HepG2 (cell line): ENCODE measurements around the gene SEC14L1. TPM values are rescaled to one million over a fixed set of nuclear protein-coding genes. Genes with fewer than 3 reads are reported as not detected.

Source experiments
- GPN1 ChIP-seq: sonication (generic); formaldehyde crosslinking; IDR thresholded peaks from 2 replicates; pipeline ENCODE4 v1.5.1; 2020; ENCODE audit warnings: missing genetic modification reagents, borderline replicate concordance
- MIER3 ChIP-seq: IDR thresholded peaks from 2 replicates; pipeline ENCODE4 v1.6.1; 2016; ENCODE audit warnings: missing compliant biosample characterization, borderline replicate concordance
- NONO ChIP-seq, 2 experiments: fragments of 450-650 bp in 1 of 2; sonication (generic) in 1 of 2; formaldehyde crosslinking in 1 of 2; IDR thresholded peaks in 1 of 2; conservative IDR thresholded peaks in 1 of 2; 2 replicates each; pipeline versions ENCODE4 v1.6.1 to v1.8.0; 2017 to 2022; ENCODE audit warnings: mild to moderate bottlenecking in 1 of 2, missing genetic modification reagents in 1 of 2, moderate library complexity in 1 of 2
- REPIN1 ChIP-seq: sonication (generic); formaldehyde crosslinking; IDR thresholded peaks from 2 replicates; pipeline ENCODE4 v1.8.0; 2022; ENCODE audit warnings: missing genetic modification reagents, low read depth, mild to moderate bottlenecking, borderline replicate concordance
- RFX5 ChIP-seq: IDR thresholded peaks from 2 replicates; pipeline ENCODE4 v1.6.1; 2011; ENCODE audit warnings: low read depth, low read length, improper control_type of control experiment
- SP1 ChIP-seq, 2 experiments: fragments of 450-650 bp in 1 of 2; sonication (generic) in 1 of 2; formaldehyde crosslinking in 1 of 2; IDR thresholded peaks; 2 replicates each; pipeline versions ENCODE4 v1.4.0 to v1.6.1; 2016 to 2020; ENCODE audit warnings: missing genetic modification reagents in 1 of 2
- ZNF446 ChIP-seq: sonication (generic); formaldehyde crosslinking; IDR thresholded peaks from 2 replicates; pipeline ENCODE4 v1.5.0; 2020; ENCODE audit warnings: mild to moderate bottlenecking, missing genetic modification reagents
- ZNF530 ChIP-seq: sonication (generic); formaldehyde crosslinking; IDR thresholded peaks from 2 replicates; pipeline ENCODE4 v1.5.0; 2020; ENCODE audit warnings: low read depth, mild to moderate bottlenecking, missing genetic modification reagents
- ZNF562 ChIP-seq: sonication (generic); formaldehyde crosslinking; IDR thresholded peaks from 2 replicates; pipeline ENCODE4 v1.8.0; 2022; ENCODE audit warnings: missing genetic modification reagents, borderline replicate concordance
- ZNF879 ChIP-seq: sonication (generic); formaldehyde crosslinking; IDR thresholded peaks from 2 replicates; pipeline ENCODE4 v1.8.1; 2023; ENCODE audit warnings: missing genetic modification reagents
- polyA plus RNA-seq, 8 experiments: library from polyadenylated mRNA; depleted of rRNA in 3 of 8; stranded (reverse) in 7 of 8; unstranded in 1 of 8; fragments of >200 nt; fragmentation: Illumina TruSeq in 4 of 8; extraction: Trizol in 4 of 8; gene quantifications; 2 replicates each; pipeline versions ENCODE4 v1.2.1 to v1.2.3, GENCODE V29; 2011 to 2016; ENCODE audit warnings: low read depth in 4 of 8, missing spikeins in 1 of 8, mixed read lengths in 1 of 8; ENCODE audit not compliant: insufficient read depth in 1 of 8
- total RNA-seq, 5 experiments: library from RNA; depleted of rRNA; stranded (reverse); fragments of >200 nt; fragmentation: Illumina TruSeq; extraction: Trizol; gene quantifications; 2 replicates each; pipeline ENCODE4 v1.2.3, GENCODE V29; 2016; ENCODE audit warnings: low read depth in 1 of 5
- TF ChIP-seq, protein P1 (sequence below): sonication (generic); formaldehyde crosslinking; IDR thresholded peaks from 2 replicates; pipeline ENCODE4 v1.4.0; 2020; ENCODE audit warnings: mild to moderate bottlenecking, missing genetic modification reagents
- TF ChIP-seq, protein P2 (sequence below): sonication (generic); formaldehyde crosslinking; IDR thresholded peaks from 2 replicates; pipeline ENCODE4 v1.4.0; 2020; ENCODE audit warnings: missing genetic modification reagents
- TF ChIP-seq, protein P3 (sequence below), 2 experiments: sonication (generic) in 1 of 2; formaldehyde crosslinking in 1 of 2; IDR thresholded peaks; 2 replicates each; pipeline versions ENCODE4 v1.5.1 to v1.6.1; 2011 to 2020; ENCODE audit warnings: borderline replicate concordance in 1 of 2, low read depth in 1 of 2, low read length in 1 of 2, mild to moderate bottlenecking in 1 of 2, missing genetic modification reagents in 1 of 2, moderate library complexity in 1 of 2
- TF ChIP-seq, protein P4 (sequence below): sonication (generic); formaldehyde crosslinking; IDR thresholded peaks from 2 replicates; pipeline ENCODE4 v1.4.0; 2020; ENCODE audit warnings: missing genetic modification reagents, borderline replicate concordance
- TF ChIP-seq, protein P5 (sequence below): conservative IDR thresholded peaks from 2 replicates; pipeline ENCODE4 v1.6.1; 2018; ENCODE audit warnings: missing genetic modification reagents

SEC14L1 gene
- total and polyA plus RNA-seq, 2 of the 13 experiments (the other 11 are each of a cell fraction or from before 2014, with no cell fraction given) = 26.3 to 43.9 TPM

DNA sequence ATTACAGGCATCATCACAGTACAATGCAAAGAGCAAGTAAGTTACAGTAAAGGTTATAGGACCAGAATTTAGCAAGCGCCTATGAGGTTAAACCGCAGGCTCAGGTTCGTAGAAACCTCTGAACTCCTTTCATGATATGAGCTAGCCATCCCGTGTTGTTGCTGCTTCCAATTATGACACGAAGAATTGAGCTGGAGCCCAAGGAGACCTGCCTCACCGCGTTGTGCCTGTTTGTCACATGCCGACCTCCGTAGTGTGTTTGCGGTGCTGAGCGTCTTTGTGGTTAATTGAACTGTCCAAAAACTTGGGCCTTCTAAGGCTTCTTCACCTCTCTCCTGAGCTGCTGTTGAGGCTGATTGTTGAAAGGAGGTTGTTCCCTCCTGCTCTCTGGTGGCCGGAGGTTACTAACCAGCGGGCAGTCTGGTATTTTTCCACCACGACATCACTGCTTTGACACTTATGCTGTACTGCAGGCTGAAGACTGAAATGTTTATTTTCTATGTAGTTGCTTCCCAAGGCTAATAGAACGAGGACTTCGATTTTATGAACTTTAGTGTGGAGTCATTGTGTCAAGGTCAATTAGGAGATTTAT is 67.5 kb downstream of the SEC14L1 start (continued):
- TF ChIP-seq NONO (IDR thresholded peaks at IDR 0.05) = no peak
- TF ChIP-seq NONO (CRISPR knock-in tag; conservative IDR thresholded peaks at IDR 0.05) = no peak
- no peak for TF ChIP-seq ZNF530 (CRISPR knock-in tag)
- no peak for TF ChIP-seq ZNF446 (CRISPR knock-in tag)
- TF ChIP-seq RFX5 = no peak
- TF ChIP-seq, protein P1, sequence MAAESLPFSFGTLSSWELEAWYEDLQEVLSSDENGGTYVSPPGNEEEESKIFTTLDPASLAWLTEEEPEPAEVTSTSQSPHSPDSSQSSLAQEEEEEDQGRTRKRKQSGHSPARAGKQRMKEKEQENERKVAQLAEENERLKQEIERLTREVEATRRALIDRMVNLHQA = no peak
- TF ChIP-seq, protein P2, sequence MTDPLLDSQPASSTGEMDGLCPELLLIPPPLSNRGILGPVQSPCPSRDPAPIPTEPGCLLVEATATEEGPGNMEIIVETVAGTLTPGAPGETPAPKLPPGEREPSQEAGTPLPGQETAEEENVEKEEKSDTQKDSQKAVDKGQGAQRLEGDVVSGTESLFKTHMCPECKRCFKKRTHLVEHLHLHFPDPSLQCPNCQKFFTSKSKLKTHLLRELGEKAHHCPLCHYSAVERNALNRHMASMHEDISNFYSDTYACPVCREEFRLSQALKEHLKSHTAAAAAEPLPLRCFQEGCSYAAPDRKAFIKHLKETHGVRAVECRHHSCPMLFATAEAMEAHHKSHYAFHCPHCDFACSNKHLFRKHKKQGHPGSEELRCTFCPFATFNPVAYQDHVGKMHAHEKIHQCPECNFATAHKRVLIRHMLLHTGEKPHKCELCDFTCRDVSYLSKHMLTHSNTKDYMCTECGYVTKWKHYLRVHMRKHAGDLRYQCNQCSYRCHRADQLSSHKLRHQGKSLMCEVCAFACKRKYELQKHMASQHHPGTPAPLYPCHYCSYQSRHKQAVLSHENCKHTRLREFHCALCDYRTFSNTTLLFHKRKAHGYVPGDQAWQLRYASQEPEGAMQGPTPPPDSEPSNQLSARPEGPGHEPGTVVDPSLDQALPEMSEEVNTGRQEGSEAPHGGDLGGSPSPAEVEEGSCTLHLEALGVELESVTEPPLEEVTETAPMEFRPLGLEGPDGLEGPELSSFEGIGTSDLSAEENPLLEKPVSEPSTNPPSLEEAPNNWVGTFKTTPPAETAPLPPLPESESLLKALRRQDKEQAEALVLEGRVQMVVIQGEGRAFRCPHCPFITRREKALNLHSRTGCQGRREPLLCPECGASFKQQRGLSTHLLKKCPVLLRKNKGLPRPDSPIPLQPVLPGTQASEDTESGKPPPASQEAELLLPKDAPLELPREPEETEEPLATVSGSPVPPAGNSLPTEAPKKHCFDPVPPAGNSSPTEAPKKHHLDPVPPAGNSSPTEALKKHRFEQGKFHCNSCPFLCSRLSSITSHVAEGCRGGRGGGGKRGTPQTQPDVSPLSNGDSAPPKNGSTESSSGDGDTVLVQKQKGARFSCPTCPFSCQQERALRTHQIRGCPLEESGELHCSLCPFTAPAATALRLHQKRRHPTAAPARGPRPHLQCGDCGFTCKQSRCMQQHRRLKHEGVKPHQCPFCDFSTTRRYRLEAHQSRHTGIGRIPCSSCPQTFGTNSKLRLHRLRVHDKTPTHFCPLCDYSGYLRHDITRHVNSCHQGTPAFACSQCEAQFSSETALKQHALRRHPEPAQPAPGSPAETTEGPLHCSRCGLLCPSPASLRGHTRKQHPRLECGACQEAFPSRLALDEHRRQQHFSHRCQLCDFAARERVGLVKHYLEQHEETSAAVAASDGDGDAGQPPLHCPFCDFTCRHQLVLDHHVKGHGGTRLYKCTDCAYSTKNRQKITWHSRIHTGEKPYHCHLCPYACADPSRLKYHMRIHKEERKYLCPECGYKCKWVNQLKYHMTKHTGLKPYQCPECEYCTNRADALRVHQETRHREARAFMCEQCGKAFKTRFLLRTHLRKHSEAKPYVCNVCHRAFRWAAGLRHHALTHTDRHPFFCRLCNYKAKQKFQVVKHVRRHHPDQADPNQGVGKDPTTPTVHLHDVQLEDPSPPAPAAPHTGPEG (CRISPR knock-in tag) = 0 out of 2 replicates have a peak, but pooled peaks have one; percentile 20
- TF ChIP-seq GPN1 = no peak
- TF ChIP-seq, protein P3, sequence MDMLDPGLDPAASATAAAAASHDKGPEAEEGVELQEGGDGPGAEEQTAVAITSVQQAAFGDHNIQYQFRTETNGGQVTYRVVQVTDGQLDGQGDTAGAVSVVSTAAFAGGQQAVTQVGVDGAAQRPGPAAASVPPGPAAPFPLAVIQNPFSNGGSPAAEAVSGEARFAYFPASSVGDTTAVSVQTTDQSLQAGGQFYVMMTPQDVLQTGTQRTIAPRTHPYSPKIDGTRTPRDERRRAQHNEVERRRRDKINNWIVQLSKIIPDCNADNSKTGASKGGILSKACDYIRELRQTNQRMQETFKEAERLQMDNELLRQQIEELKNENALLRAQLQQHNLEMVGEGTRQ (IDR thresholded peaks at IDR 0.05; ENCODE audit: low read depth, low read length) = no peak
- TF ChIP-seq, protein P3 (CRISPR knock-in tag; IDR thresholded peaks at IDR 0.05; ENCODE audit: borderline replicate concordance) = no peak; the same call in 1 of the 2 replicates
- TF ChIP-seq REPIN1 = peak; percentile 50; the same call in 1 of the 2 replicates
- no peak for TF ChIP-seq ZNF879 (CRISPR knock-in tag)
- no peak for TF ChIP-seq SP1 (IDR thresholded peaks at IDR 0.05)
- TF ChIP-seq SP1 (CRISPR knock-in tag; IDR thresholded peaks at IDR 0.05) = no peak
- TF ChIP-seq ZNF562 = no peak
- TF ChIP-seq, protein P4, sequence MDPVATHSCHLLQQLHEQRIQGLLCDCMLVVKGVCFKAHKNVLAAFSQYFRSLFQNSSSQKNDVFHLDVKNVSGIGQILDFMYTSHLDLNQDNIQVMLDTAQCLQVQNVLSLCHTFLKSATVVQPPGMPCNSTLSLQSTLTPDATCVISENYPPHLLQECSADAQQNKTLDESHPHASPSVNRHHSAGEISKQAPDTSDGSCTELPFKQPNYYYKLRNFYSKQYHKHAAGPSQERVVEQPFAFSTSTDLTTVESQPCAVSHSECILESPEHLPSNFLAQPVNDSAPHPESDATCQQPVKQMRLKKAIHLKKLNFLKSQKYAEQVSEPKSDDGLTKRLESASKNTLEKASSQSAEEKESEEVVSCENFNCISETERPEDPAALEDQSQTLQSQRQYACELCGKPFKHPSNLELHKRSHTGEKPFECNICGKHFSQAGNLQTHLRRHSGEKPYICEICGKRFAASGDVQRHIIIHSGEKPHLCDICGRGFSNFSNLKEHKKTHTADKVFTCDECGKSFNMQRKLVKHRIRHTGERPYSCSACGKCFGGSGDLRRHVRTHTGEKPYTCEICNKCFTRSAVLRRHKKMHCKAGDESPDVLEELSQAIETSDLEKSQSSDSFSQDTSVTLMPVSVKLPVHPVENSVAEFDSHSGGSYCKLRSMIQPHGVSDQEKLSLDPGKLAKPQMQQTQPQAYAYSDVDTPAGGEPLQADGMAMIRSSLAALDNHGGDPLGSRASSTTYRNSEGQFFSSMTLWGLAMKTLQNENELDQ (CRISPR knock-in tag) = 0 out of 2 replicates have a peak, but pooled peaks have one; percentile 58
- TF ChIP-seq, protein P5, sequence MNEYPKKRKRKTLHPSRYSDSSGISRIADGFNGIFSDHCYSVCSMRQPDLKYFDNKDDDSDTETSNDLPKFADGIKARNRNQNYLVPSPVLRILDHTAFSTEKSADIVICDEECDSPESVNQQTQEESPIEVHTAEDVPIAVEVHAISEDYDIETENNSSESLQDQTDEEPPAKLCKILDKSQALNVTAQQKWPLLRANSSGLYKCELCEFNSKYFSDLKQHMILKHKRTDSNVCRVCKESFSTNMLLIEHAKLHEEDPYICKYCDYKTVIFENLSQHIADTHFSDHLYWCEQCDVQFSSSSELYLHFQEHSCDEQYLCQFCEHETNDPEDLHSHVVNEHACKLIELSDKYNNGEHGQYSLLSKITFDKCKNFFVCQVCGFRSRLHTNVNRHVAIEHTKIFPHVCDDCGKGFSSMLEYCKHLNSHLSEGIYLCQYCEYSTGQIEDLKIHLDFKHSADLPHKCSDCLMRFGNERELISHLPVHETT (CRISPR knock-in tag) = no peak; the same call in 1 of the 2 replicates
- peak; percentile 75; the same call in 1 of the 2 replicates for TF ChIP-seq MIER3 (CRISPR knock-in tag)
